Skeletal muscle satellite cell (primary cell): Measurements from ENCODE around the gene SMIM30. TPM values are rescaled to one million over a fixed set of nuclear protein-coding genes. Genes with fewer than 3 reads are reported as not detected.
"Not testable (repeated sequence)": the region's sequence is repeated elsewhere in the genome, so short reads cannot be mapped to it uniquely, and the experiment has no call there.

Source experiments
- H3K27me3 ChIP-seq: 2 replicates; pipeline ENCODE4 v1.7.0; 2013; ENCODE audit warnings: low read length; ENCODE audit not compliant: control insufficient read depth, insufficient read depth
- H3K36me3 ChIP-seq: 2 replicates; pipeline ENCODE4 v1.7.0; 2013; ENCODE audit warnings: mild to moderate bottlenecking, control low read depth, low read length; ENCODE audit not compliant: insufficient read depth
- H3K4me1 ChIP-seq: 2 replicates; pipeline ENCODE4 v1.7.0; 2013; ENCODE audit warnings: low read length; ENCODE audit not compliant: control insufficient read depth, insufficient read depth
- H3K4me2 ChIP-seq: 2 replicates; pipeline ENCODE4 v1.7.0; 2013; ENCODE audit warnings: mild to moderate bottlenecking, low read length
- H3K4me3 ChIP-seq: 2 replicates; pipeline ENCODE4 v1.7.0; 2013; ENCODE audit warnings: low read length
- H3K9ac ChIP-seq: 2 replicates; pipeline ENCODE4 v1.7.0; 2013; ENCODE audit warnings: mild to moderate bottlenecking, low read depth, low read length, moderate library complexity
- H3K9me3 ChIP-seq: replicated peaks from 2 replicates; pipeline ENCODE4 v1.7.0; 2013; ENCODE audit warnings: mild to moderate bottlenecking, control low read depth, low read length
- total RNA-seq: library from RNA; depleted of rRNA; stranded (reverse); fragments of >200 nt; gene quantifications from 2 replicates; pipeline ENCODE4 v1.2.3, GENCODE V29; 2012; rRNA removed

Gene SMIM30, protein sequence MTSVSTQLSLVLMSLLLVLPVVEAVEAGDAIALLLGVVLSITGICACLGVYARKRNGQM
- 81.3 and 83.7 TPM in 2 replicates for total RNA-seq

DNA sequence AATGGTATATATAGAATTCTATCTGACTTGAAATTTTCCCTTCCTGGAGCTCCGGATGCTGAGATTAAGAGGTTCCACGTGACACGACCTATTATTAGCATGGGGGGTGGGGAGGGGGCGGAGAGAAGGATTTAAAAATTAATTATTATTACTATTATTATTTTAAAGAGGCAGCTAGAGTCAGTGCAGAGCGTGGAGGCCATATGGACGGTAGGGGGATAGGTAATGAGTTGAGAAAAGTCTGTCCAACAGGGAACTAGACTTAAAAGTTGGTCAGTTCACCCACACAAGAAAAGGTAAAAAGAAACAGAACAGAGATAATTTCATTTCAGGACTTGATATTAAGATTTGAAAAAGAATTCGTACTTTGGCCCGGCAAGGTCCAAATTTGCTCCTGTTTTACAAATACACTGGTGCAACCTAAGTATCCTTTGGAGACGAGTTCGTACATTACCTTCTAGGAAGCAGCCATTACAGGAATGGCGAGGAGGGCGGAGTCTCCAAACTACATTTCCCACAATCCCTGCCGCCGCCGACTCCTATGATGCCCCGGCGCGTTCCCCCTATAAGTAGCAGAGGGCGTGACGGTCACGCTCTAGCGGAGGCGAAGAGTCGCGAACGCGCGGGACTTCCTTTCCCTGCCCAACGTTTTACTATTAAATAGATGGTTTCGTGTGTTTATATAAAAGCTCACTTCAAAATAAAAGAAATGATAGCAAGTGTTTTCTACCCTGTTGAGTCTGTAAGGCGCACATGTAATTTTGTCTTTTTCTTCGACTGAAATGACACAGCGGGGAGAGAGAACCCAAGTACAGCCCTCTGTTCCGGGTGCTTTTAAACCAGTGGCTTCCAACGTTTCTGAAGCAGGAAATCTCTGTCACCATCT is at the start of gene SMIM30:
TSS of gene SMIM30 (minus strand) at position 481 of the 886 bp plus-strand sequence. CDS start 976 bp downstream, outside the sequence.
- Histone ChIP-seq H3K9me3 (no peaks in the 10 kb centered on the region), H3K4me2 (peak within 1 kb of the TSS; percentile 78), H3K36me3 (peaks cover 6% of the 10 kb centered on the region), H3K27me3 (no peaks in the 10 kb centered on the region), H3K4me1 (peaks cover 7% of the 10 kb centered on the region), H3K4me3 (peak within 1 kb of the TSS; percentile 76), H3K9ac (peak within 1 kb of the TSS; percentile 78)

DNA sequence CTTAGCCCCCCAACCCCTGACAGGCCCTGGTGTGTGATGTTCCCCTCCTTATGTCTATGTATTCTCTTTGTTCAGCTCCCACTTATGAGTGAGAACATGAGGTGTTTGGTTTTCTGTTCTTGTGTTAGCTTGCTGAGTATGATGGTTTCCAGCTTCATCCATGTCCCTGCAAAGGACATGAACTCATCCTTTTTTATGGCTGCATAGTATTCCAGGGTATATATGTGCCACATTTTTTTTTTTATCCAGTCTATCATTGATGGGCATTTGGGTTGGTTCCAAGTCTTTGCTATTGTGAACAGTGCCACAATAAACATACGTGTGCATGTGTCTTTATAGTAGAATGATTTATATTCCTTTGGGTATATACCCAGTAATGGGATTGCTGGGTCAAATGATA is 47.8 kb upstream of the SMIM30 start:
- not testable (repeated sequence) for H3K4me2 ChIP-seq, H3K4me3 ChIP-seq, H3K9ac ChIP-seq, H3K4me1 ChIP-seq, H3K36me3 ChIP-seq, H3K27me3 ChIP-seq, H3K9me3 ChIP-seq

DNA sequence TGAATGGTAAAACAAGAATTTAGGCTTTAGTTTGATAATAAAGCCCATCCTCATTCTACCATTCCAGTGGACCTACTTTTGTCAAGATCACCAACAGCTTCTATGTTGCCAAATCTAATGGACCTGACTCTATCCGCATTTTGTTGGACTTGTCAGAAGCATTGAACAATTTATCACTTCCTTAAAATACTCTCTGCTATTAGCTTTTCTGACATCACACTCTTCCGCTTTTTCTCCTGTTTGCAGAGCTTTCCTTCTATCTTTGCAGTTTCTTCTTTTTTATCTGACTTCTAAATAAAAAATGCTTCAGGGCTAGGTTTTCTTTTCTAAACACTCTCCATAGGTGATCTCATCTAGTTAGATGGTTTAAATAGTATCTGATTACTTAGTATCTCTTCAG is 42.7 kb upstream of the SMIM30 start:
- Histone ChIP-seq H3K27me3 (no peaks in the 10 kb centered on the region), H3K4me1 (no peaks in the 10 kb centered on the region), H3K9me3 (no peaks in the 10 kb centered on the region), H3K4me2 (no peak overlapping the region), H3K36me3 (no peaks in the 10 kb centered on the region), H3K4me3 (no peak overlapping the region), H3K9ac (no peak overlapping the region)

DNA sequence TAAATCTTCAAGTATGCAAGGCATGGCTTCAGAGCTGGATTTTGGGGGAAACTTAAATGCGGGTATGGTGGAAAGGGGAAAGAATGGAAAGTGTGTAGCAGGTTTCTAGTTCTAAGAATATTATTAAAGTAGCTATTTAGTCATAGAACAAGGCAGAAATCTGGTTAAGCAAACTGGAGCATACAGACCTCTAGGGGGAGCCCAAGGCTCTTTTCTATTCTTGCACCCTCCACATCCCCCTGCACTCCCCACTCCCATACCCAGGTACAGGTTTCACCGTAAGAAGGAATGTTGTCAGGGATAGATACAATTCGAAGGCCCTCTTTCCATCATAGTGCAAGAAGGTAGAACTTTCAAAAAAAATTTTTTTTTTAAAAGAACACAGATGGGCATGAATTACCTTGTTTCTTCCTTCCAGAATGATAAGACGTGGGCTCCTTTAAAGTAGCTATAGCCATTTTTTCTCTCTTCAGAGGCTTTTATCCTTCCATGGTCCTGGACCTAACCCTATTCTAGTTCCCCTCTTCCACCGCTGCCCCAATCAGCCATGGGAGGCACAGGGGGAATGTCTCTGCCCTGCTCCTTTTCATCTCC is 41.5 kb upstream of the SMIM30 start:
- Histone ChIP-seq H3K27me3 (no peaks in the 10 kb centered on the region), H3K9ac (no peak overlapping the region), H3K4me3 (no peak overlapping the region), H3K4me2 (no peak overlapping the region), H3K4me1 (no peaks in the 10 kb centered on the region), H3K36me3 (no peaks in the 10 kb centered on the region), H3K9me3 (no peaks in the 10 kb centered on the region)

DNA sequence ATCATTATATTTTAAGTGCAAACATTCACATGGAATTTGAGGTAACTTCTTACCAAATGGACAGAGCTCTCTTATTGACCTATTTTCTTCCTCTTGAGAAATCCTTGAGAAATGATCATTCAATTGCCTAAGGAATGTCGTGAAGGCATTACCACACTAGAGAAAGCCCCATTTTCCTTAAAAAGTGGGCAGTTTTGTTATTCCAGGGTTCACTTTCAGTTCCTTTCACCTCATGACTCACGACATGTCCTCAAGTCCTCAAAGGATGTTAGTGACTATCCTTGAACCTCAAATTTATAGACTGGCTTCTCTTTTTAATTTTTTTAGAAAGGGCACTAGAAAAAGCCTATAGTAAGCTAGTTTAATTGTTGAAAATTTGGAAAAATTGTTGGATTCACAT is 40.4 kb upstream of the SMIM30 start:
- H3K4me1 ChIP-seq: no peaks in the 10 kb centered on the region
- no peak overlapping the region for H3K4me3 ChIP-seq
- H3K9me3 ChIP-seq: no peaks in the 10 kb centered on the region
- no peak overlapping the region for H3K4me2 ChIP-seq
- H3K9ac ChIP-seq: no peak overlapping the region
- no peaks in the 10 kb centered on the region for H3K36me3 ChIP-seq
- no peaks in the 10 kb centered on the region for H3K27me3 ChIP-seq

DNA sequence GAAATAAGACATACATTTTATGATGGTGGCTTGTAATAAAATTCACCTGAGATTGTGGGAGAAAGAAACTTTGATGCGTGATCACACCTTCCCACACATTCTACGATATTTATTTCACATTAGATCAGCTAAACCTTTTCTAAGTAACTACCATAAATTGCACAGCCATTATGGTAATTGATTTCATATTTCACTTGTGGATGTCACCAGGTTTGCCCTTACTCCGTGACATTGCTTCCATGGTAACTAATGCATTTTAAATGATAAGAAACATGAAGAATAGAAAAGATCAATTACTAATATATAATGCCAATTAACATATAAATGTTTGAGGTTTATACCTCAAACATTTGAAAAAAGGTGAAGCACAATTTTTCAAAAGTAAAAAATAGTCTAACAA is 35.8 kb upstream of the SMIM30 start:
- Histone ChIP-seq H3K36me3 (no peaks in the 10 kb centered on the region), H3K27me3 (no peaks in the 10 kb centered on the region), H3K4me2 (no peak overlapping the region), H3K9ac (no peak overlapping the region), H3K9me3 (no peaks in the 10 kb centered on the region), H3K4me1 (no peaks in the 10 kb centered on the region), H3K4me3 (no peak overlapping the region)

DNA sequence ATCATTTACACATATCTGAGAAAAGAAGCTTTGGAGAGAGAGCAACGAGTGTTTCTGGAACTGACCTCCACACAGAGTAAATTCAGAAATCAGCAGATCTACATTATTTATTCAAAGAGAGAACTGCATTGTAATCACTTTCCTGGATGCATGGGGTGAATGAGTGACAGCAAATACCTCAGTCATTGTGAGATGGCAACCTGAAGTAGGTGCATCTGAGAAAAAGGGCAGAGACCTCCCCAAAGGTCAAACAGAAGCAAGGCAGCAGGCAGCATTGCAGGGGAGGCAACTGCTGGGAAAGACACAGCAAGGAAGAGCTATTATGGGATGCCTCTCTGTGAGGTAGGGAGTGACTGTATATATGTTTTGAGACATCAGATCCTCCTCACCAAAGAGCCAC is 26.5 kb upstream of the SMIM30 start:
- H3K36me3 ChIP-seq: no peaks in the 10 kb centered on the region
- H3K9me3 ChIP-seq: no peaks in the 10 kb centered on the region
- H3K4me2 ChIP-seq: no peak overlapping the region
- no peaks in the 10 kb centered on the region for H3K4me1 ChIP-seq
- no peak overlapping the region for H3K9ac ChIP-seq
- no peaks in the 10 kb centered on the region for H3K27me3 ChIP-seq
- no peak overlapping the region for H3K4me3 ChIP-seq

DNA sequence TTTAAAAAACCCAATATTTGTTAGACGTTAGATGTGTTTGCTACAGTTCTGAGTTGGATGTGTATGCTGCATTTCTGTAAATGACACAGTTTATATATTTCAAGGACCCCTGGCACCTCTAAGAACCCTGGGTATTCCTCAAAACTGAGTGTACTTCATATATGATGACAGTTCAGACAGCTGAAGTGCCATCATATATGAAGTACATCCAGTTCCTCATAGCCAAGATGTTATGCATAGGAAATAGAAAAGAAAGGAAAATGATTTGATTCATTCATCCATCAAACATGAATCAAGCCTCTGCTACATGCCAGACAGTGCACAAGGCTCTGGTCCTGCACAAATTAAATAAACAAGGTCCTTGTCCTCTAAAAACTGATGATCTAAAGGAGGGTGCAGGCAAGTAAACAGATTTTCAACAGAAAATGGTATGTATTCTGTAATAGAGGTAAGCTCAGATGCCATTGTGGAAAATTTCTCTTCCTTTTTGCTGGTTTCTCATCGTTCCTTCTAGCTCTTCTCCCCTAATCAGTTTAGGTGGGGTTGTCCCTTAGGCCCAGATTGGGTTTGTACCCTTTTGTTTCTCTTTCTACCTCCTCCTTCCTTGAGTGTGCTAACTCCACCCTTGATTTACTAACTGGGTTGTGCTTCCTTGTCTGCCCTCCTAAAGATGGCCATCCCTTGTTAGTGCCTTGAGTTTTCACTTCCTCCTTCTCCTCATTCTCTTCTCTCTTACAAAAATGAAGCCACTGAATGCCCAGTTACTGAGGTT is 25.3 kb upstream of the SMIM30 start:
- H3K27me3 ChIP-seq: no peaks in the 10 kb centered on the region
- H3K4me3 ChIP-seq: no peak overlapping the region

DNA sequence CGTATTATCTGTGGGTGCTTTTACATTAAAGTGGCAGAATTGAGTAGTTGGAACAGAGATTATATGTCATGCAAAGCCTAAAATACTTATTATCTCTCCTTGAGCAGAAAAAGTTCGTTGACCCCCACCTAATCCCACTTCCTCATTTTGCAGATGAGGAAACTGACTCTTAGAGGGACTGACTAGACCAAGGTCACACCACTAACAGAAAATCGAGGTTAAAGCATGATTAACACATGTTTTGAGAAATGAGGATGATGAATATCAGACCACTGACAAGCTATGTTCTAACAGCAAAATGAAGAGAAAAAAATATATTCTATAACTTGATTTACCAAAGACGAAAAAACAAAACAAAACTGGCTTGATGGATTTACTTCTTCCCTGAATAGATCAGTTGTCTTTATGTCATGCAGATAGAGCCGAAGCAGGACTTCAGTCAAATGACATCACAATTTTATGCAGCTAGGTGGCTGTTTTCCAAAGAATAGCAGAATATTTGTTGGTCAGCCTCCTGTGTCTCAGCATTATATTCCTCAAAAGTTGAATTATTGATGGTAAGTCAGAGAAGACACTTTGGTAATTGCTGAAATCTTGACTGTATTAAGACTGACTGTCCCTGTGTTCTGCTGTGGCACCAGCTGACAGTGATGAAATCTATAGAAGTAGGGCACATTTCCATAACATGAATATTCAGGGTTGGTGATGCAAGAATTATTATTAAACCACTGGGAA is 24.2 kb upstream of the SMIM30 start:
- H3K4me3 ChIP-seq: no peak overlapping the region
- H3K36me3 ChIP-seq: no peaks in the 10 kb centered on the region
- H3K9me3 ChIP-seq: no peaks in the 10 kb centered on the region
- H3K4me2 ChIP-seq: no peak overlapping the region
- no peak overlapping the region for H3K9ac ChIP-seq
- H3K4me1 ChIP-seq: no peaks in the 10 kb centered on the region
- H3K27me3 ChIP-seq: no peaks in the 10 kb centered on the region

More for the DNA sequence above, 25.3 kb upstream of the SMIM30 start:
- no peaks in the 10 kb centered on the region for H3K36me3 ChIP-seq
- H3K4me2 ChIP-seq: no peak overlapping the region
- no peaks in the 10 kb centered on the region for H3K9me3 ChIP-seq
- H3K4me1 ChIP-seq: no peaks in the 10 kb centered on the region
- no peak overlapping the region for H3K9ac ChIP-seq

DNA sequence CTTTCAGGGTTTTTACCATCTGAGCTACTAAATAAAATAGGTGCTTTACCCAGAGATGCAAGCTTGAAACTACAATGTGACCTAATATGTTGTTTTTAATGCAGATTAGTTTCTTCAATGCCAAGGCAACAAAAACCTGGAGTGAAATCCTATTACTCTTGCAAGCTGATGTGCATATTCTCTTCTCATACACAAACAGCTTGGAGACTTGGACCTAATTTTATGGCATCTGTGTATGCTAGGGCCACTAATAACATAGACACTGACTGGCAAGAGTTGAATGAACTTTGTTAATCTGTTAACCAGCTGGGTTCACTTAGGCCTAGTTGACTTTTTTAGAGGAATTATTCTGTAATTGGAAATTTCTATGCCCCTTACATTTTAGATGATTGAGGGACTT is 23.4 kb upstream of the SMIM30 start:
- no peaks in the 10 kb centered on the region for H3K27me3 ChIP-seq

DNA sequence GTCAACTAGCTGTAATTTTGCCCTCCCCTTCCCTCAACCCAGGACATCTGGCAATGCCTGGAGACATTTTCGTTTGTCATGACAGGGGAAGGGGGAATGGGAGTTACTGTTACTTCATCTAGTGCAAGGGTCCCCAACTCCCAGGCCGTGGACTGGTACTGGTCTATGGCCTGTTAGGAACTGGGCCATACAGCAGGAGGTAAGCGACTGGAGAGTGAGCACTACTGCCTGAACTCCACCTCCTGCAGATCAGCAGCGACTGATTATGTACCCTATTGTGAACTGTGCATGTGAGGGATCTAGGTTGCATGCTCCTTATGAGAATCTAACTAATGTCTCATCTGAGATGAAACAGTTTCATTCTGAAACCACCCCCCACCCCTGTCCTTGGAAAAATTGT is 22.6 kb upstream of the SMIM30 start:
- Histone ChIP-seq H3K4me1 (no peaks in the 10 kb centered on the region), H3K4me3 (no peak overlapping the region), H3K27me3 (no peaks in the 10 kb centered on the region), H3K9ac (no peak overlapping the region), H3K4me2 (no peak overlapping the region), H3K9me3 (no peaks in the 10 kb centered on the region), H3K36me3 (no peaks in the 10 kb centered on the region)

More for the DNA sequence above, 23.4 kb upstream of the SMIM30 start:
- Histone ChIP-seq H3K9ac (no peak overlapping the region), H3K4me3 (no peak overlapping the region), H3K4me1 (no peaks in the 10 kb centered on the region), H3K9me3 (no peaks in the 10 kb centered on the region), H3K36me3 (no peaks in the 10 kb centered on the region), H3K4me2 (no peak overlapping the region)
